Measurements from ENCODE around the gene DUSP14. TPM values are rescaled to one million over a fixed set of nuclear protein-coding genes. Genes with fewer than 3 reads are reported as not detected.

Gene DUSP14
- total RNA-seq, 4 donors from 2014 or later = 52.7 to 74.5 (median 59.0) TPM

DNA sequence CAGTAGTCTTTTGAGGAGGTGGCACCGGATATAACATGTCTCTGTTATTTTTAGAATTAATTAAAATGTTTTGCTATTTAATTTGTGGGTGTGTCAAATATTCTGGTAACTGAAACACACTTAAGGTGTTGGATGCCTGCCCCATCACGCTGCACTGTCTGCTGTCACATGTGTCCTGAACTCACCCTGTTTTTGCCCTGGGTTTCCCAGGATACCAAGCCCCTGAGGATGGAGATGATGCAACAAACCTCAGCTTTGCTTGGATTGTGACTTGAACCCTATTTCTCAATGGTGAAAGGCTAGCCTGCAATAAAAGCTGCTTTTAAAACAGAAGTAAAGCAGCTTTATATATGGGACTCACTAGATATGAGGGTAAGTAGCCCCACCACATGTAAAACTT is 11.5 kb upstream of the DUSP14 start:
- intact Hi-C loops (cut with DNase I) = no loop called here
- TF ChIP-seq POLR2A (IDR thresholded peaks at IDR 0.05) = no peak
- TF ChIP-seq, protein P1, sequence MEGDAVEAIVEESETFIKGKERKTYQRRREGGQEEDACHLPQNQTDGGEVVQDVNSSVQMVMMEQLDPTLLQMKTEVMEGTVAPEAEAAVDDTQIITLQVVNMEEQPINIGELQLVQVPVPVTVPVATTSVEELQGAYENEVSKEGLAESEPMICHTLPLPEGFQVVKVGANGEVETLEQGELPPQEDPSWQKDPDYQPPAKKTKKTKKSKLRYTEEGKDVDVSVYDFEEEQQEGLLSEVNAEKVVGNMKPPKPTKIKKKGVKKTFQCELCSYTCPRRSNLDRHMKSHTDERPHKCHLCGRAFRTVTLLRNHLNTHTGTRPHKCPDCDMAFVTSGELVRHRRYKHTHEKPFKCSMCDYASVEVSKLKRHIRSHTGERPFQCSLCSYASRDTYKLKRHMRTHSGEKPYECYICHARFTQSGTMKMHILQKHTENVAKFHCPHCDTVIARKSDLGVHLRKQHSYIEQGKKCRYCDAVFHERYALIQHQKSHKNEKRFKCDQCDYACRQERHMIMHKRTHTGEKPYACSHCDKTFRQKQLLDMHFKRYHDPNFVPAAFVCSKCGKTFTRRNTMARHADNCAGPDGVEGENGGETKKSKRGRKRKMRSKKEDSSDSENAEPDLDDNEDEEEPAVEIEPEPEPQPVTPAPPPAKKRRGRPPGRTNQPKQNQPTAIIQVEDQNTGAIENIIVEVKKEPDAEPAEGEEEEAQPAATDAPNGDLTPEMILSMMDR (IDR thresholded peaks at IDR 0.05) = no peak
- peaks cover 3 to 8% of the 10 kb centered on the region in 2 donors for H3K36me3 ChIP-seq
- no peaks in the 10 kb centered on the region for H3K9me3 ChIP-seq
- peak; percentile 13 to 19 for DNase-seq
- peak overlapping the region in 1 of 3 donors; percentile 83 for H3K27ac ChIP-seq
- WGBS, 2 donors = 79 to 86% methylated on average over 2 of the region's 2 CpGs
- peaks cover 18 to 31% of the 10 kb centered on the region in 2 donors for H3K4me1 ChIP-seq
- no peaks in the 10 kb centered on the region for H3K27me3 ChIP-seq
- no peak overlapping the region for H3K4me3 ChIP-seq (replicated peaks in 1 of 3)

DNA sequence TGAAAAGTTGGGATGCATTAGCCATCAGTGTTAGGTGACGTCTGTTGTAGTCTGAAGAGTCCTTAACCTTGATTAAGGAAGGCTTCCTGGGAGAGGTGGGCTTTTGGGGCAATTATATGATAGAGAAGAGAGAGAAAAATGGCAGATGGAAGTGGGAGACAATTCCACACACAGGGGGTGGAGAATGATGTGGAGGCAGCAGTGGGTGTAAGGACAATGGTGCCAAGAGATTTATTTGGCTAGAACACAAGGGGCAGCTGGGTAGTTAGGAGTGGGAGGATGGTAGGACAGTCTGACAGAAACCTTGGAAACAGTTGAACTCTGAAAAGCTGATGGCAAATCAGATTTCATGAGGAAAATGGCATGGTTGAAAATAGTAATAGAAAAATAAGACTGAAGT is 10.7 kb upstream of the DUSP14 start:
- 90 to 100% methylated on average over 1 of the region's 1 CpG for WGBS, 2 donors
- no peak for DNase-seq
- intact Hi-C loops (cut with DNase I) = no loop called here
- Histone ChIP-seq H3K27ac (no peak overlapping the region), H3K36me3 (peaks cover 0 to 3% of the 10 kb centered on the region in 2 donors), H3K4me1 (peaks cover 18 to 30% of the 10 kb centered on the region in 2 donors), H3K27me3 (no peaks in the 10 kb centered on the region), H3K4me3 (replicated peaks in 1 of 3) (no peak overlapping the region), H3K9me3 (no peaks in the 10 kb centered on the region)
- TF ChIP-seq, protein P1 (IDR thresholded peaks at IDR 0.05) = no peak
- TF ChIP-seq POLR2A (IDR thresholded peaks at IDR 0.05) = no peak

DNA sequence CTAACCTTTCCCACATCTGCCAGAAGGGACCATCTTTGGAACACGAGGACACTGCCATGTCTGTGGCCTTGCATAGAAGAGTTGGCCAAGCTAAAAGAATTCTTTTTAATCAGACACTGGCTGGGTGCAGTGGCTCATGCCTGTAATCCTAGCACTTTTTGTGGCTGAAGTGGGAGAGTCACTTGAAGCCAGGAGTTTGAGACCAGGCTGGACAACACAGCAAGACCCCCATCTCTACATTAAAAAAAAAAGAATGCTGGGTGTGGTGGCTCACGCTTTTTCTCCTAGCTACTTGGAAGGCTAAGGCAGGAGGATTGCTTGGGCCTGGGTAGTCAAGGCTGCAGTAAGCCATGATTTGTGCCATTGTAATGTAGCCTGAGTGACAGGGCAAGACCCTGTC is 9.3 kb upstream of the DUSP14 start:
- no peaks in the 10 kb centered on the region for H3K27me3 ChIP-seq
- no peak overlapping the region for H3K4me3 ChIP-seq (replicated peaks in 1 of 3)
- peaks cover 0 to 3% of the 10 kb centered on the region in 2 donors for H3K36me3 ChIP-seq
- H3K27ac ChIP-seq = peak overlapping the region in 1 of 3 donors; percentile 40
- peaks cover 18 to 29% of the 10 kb centered on the region in 2 donors for H3K4me1 ChIP-seq
- intact Hi-C loops (cut with DNase I) = no loop called here
- no peak for TF ChIP-seq POLR2A (IDR thresholded peaks at IDR 0.05)
- TF ChIP-seq, protein P1 (IDR thresholded peaks at IDR 0.05) = no peak
- DNase-seq = no peak
- 95 to 100% methylated on average over 2 of the region's 2 CpGs for WGBS, 2 donors
- no peaks in the 10 kb centered on the region for H3K9me3 ChIP-seq

DNA sequence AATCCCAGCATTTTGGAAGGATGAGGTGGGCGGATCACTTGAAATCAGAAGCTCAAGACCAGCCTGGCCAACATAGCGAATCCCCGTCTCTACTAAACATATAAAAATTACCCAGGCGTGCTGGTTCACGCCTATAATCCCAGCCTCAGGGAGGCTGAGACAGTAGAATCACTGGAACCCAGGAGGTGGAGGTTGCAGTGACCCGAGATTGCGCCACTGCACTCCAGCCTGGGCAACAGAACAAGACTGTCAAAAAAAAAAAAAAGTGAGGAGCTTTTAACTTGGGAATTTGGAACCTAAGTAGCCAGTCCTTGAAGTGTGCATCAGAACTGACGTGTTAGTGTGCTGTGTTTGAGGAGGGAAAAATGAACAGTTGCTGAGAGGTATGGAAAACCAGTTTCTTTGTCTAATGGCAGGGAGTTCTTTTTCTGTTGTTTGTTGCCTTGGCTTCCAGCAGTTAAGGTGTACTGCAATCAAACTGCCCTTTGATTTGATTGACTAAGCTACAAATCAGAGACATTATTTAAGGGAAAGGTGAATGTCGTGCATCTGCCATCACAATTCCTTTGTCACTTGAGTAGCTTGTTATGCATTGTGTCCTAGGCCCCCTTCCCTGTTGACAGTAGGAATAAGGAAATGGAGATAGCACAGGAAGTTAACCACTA is 8.6 kb upstream of the DUSP14 start:
- H3K27me3 ChIP-seq = no peaks in the 10 kb centered on the region
- no peaks in the 10 kb centered on the region for H3K9me3 ChIP-seq
- H3K4me3 ChIP-seq (replicated peaks in 1 of 3) = no peak overlapping the region
- peak overlapping the region in 2 of 3 donors; percentile 22 to 40 for H3K27ac ChIP-seq
- peak; percentile 12 to 16 for DNase-seq
- H3K36me3 ChIP-seq = peaks cover 0 to 3% of the 10 kb centered on the region in 2 donors
- intact Hi-C loops (cut with DNase I) = no loop called here
- 78 to 80% methylated on average over 9 of the region's 9 CpGs for WGBS, 2 donors
- peaks cover 15 to 22% of the 10 kb centered on the region in 2 donors for H3K4me1 ChIP-seq
- TF ChIP-seq, protein P1 (IDR thresholded peaks at IDR 0.05) = no peak
- TF ChIP-seq POLR2A (IDR thresholded peaks at IDR 0.05) = no peak

DNA sequence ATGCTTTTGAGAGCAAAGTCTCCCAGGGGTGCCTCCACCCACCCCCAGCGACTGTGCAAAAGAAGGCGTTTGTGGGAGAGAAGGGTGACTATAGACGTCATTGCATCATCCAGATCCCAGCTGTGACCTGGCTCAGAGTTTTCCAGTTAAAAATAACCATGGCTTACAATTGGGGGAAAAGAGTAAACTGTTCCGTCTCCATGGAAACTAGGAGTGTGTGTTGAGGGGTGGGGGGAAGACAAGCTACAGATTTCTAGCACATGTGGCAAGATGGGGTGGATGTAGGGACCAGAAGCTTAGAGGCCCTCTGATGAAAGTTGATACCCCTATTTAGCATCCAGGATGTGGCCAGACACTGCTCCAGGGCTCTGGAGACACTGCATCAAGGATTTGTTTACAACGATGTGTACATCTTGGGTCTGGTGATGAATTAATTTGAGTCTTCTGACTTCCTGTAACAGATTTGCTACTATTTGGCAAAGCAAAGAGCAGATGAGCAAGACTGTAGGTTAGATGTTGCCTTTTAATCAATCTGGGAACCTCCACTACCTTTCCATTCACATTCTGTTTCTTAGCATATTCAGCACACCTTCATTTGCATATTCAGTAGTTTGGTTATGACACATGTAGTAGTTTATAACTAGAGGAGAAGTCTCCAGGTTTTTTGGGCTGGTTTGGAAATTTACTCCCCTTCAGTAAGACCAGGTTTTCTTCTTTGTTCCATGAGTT is 6.2 kb upstream of the DUSP14 start:
- H3K27me3 ChIP-seq = no peaks in the 10 kb centered on the region
- H3K4me3 ChIP-seq (replicated peaks in 1 of 3) = no peak overlapping the region
- intact Hi-C loops (cut with DNase I) = no loop called here
- H3K4me1 ChIP-seq = peaks cover 14 to 20% of the 10 kb centered on the region in 2 donors
- 65 to 66% methylated on average over 5 of the region's 5 CpGs for WGBS, 2 donors
- no peak for DNase-seq
- H3K36me3 ChIP-seq = no peaks in the 10 kb centered on the region
- no peak for TF ChIP-seq POLR2A (IDR thresholded peaks at IDR 0.05)
- TF ChIP-seq, protein P1 (IDR thresholded peaks at IDR 0.05) = no peak
- no peak overlapping the region for H3K27ac ChIP-seq
- H3K9me3 ChIP-seq = no peaks in the 10 kb centered on the region
